ENCODE measurements around the gene TMEM132A.

Gene TMEM132A

GRCh38 chr11:60925868-60926267, 1.6 kb downstream of the TMEM132A start:
- no peak overlapping the region for H3K27ac ChIP-seq
- no peak for TF ChIP-seq ZFX (IDR thresholded peaks at IDR 0.05; ENCODE audit: borderline replicate concordance)
- TF ChIP-seq CTCF (IDR thresholded peaks at IDR 0.05) = no peak

GRCh38 chr11:60926500-60926899, 2.2 kb downstream of the TMEM132A start:
- no peak overlapping the region for H3K27ac ChIP-seq
- no peak for TF ChIP-seq CTCF (IDR thresholded peaks at IDR 0.05)
- TF ChIP-seq ZFX (IDR thresholded peaks at IDR 0.05; ENCODE audit: borderline replicate concordance) = no peak

GRCh38 chr11:60927061-60927592, 2.9 kb downstream of the TMEM132A start:
- no peak overlapping the region for H3K27ac ChIP-seq
- no peak for TF ChIP-seq ZFX (IDR thresholded peaks at IDR 0.05; ENCODE audit: borderline replicate concordance)
- TF ChIP-seq CTCF (IDR thresholded peaks at IDR 0.05) = no peak

- TF ChIP-seq CTCF (IDR thresholded peaks at IDR 0.05) (no peak), ZFX (IDR thresholded peaks at IDR 0.05; ENCODE audit: borderline replicate concordance) (no peak)
- H3K27ac ChIP-seq = no peak overlapping the region
Observed at GRCh38 chr11:60927600-60927999, 3.3 kb downstream of the TMEM132A start.

DNA sequence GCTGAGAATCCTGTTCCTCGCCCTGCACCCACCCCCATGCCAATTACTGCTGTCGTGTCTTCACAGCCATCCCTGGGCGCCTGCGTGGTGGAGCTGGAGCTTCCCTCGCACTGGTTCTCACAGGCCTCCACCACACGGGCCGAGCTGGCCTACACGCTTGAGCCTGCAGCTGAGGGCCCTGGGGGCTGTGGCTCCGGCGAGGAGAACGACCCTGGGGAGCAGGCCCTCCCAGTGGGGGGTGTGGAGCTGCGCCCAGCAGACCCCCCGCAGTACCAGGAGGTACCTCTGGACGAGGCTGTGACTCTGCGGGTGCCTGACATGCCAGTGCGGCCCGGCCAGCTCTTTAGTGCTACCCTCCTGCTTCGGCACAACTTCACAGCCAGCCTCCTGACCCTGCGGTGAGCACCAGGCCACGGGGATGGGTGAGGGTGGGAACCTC, 4.3 kb downstream of the TMEM132A start:
- no peak overlapping the region for H3K27ac ChIP-seq
- TF ChIP-seq ZFX (IDR thresholded peaks at IDR 0.05; ENCODE audit: borderline replicate concordance) (no peak), CTCF (IDR thresholded peaks at IDR 0.05) (no peak)

DNA sequence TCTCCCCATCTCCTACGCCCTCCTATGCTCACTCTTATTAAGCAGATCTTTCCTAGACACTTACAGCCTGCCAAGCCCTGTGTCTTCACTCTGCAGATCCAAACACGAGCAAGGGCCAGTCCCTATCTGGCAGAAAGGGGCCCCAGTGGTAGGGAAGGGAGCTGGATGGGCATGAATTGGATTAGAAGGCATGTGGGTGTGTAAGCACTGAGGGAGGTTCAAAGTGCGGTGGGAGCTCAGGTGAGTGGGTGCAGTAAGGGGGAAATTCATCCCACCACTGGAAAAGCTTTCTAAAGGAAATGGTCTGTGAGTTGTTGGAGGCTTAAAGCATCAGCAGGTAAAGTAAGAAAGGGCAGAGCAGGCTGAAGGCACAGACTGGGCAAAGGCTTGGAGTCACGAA, 5.5 kb downstream of the TMEM132A start:
- no peak overlapping the region for H3K27ac ChIP-seq
- no peak for TF ChIP-seq ZFX (IDR thresholded peaks at IDR 0.05; ENCODE audit: borderline replicate concordance)
- TF ChIP-seq CTCF (IDR thresholded peaks at IDR 0.05) = no peak

DNA sequence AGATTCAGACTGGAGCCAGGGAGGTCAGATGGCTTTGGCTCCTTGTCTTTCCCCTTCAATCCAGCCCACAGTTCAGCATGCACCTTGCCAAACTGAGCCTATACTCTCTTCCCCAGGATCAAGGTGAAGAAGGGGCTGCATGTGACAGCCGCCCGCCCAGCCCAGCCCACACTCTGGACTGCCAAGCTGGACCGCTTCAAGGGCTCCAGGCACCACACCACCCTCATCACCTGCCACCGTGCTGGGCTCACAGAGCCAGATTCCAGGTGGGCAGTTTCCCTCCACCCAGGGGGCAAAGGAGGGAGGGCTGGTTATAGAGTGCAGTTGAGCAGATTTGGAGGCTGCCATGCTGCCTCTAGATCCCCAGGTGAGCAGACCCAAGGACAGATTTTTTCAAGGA, 6.1 kb downstream of the TMEM132A start:
- TF ChIP-seq CTCF (IDR thresholded peaks at IDR 0.05) (no peak), ZFX (IDR thresholded peaks at IDR 0.05; ENCODE audit: borderline replicate concordance) (no peak)
- no peak overlapping the region for H3K27ac ChIP-seq

Data from 22Rv1 (cell line).